HCT116 (cell line): ENCODE measurements around the gene TPM2. TPM values are rescaled to one million over a fixed set of nuclear protein-coding genes. Genes with fewer than 3 reads are reported as not detected.

Experiments used
- ATAC-seq: fragments of 200-7000 bp; cut with Tn5 transposase; 2 replicates; pipeline ENCODE4 v1.9.1; 2020; ENCODE audit warnings: mild to moderate bottlenecking, moderate library complexity
- BruUV-seq: library from RNA; stranded (reverse); fragments of 400-500 nt; replicated peaks from 2 replicates; lab custom pipeline; 2021; lab: Mats Ljungman, UMichigan
- CTCF ChIA-PET: fragments of 300-600 bp; sonication (Branson Sonifier 250); formaldehyde crosslinking; loops from one replicate; lab custom pipeline; 2021; ENCODE audit warnings: antibody characterized with exemption; lab: Charles Lee
- POLR2A ChIA-PET: fragments of 300-600, 350-600 bp; sonication (Branson Sonifier 250); formaldehyde crosslinking; loops from one replicate; lab custom pipeline; 2021; ENCODE audit warnings: antibody characterized with exemption; lab: Charles Lee
- RAD21 ChIA-PET, 2 experiments: fragments of 300-600 bp; sonication (Branson Sonifier 250); formaldehyde crosslinking; loops; one replicate each; lab custom pipeline; 2023; ENCODE audit warnings: low total read pairs in 2 of 2; ENCODE audit not compliant: uncharacterized antibody in 2 of 2, unreplicated experiment in 2 of 2, low non-redundant PET in 1 of 2; lab: Charles Lee
- DNase-seq: peaks from one replicate; pipeline ENCODE4 v3.0.0-alpha.2; 2010; ENCODE audit warnings: low read depth, low spot score
- H2AFZ ChIP-seq: fragments of 200-600 bp; shearing (Covaris generic), sonication (generic); 2 replicates; pipeline ENCODE4 v1.6.1; 2017; ENCODE audit warnings: low read depth, mixed run types, mixed read lengths, antibody characterized with exemption, low read length; ENCODE audit not compliant: poor library complexity, severe bottlenecking
- H3K27ac ChIP-seq: 2 replicates; pipeline ENCODE4 v1.5.1; 2012; ENCODE audit warnings: low read depth, low read length
- H3K27me3 ChIP-seq: fragments of 200-600 bp; sonication (generic); 2 replicates; pipeline ENCODE4 v1.6.1; 2016; ENCODE audit warnings: mixed run types, low read length, mixed read lengths; ENCODE audit not compliant: insufficient read depth
- H3K36me3 ChIP-seq, 2 experiments: fragments of 200-500 bp in 1 of 2; fragments of 200-600 bp in 1 of 2; sonication (Bioruptor generic) in 1 of 2; sonication (generic) in 1 of 2; 2 replicates each; pipeline versions ENCODE4 v1.5.1 to v1.6.1; 2014 to 2016; ENCODE audit warnings: low read length in 2 of 2, inconsistent platforms in 1 of 2, mixed read lengths in 1 of 2, mixed run types in 1 of 2; ENCODE audit not compliant: insufficient read depth in 2 of 2, control insufficient read depth in 1 of 2
- H3K4me1 ChIP-seq, 2 experiments: fragments of 200-600 bp in 1 of 2; sonication (generic) in 1 of 2; 2 replicates each; pipeline versions ENCODE4 v1.5.1 to v1.6.1; 2012 to 2017; ENCODE audit warnings: low read length in 2 of 2, inconsistent platforms in 1 of 2, mild to moderate bottlenecking in 1 of 2, mixed read lengths in 1 of 2, mixed run types in 1 of 2, moderate library complexity in 1 of 2; ENCODE audit not compliant: insufficient read depth in 2 of 2, control insufficient read depth in 1 of 2
- H3K4me2 ChIP-seq: fragments of 200-600 bp; sonication (generic); 2 replicates; pipeline ENCODE4 v1.6.1; 2017; ENCODE audit warnings: mixed run types, low read length, mixed read lengths
- H3K4me3 ChIP-seq, 2 experiments: fragments of 200-600 bp in 1 of 2; sonication (generic) in 1 of 2; replicated peaks in 1 of 2; 2 replicates each; pipeline ENCODE4 v1.5.1; 2011 to 2016; ENCODE audit warnings: low read length in 2 of 2, control low read depth in 1 of 2, low read depth in 1 of 2, mild to moderate bottlenecking in 1 of 2, mixed read lengths in 1 of 2, mixed run types in 1 of 2
- H3K79me2 ChIP-seq: fragments of 200-600 bp; sonication (generic); 2 replicates; pipeline ENCODE4 v1.6.1; 2017; ENCODE audit warnings: mild to moderate bottlenecking, mixed run types, low read length, moderate library complexity, mixed read lengths; ENCODE audit not compliant: insufficient read depth
- H3K9ac ChIP-seq: fragments of 200-600 bp; sonication (generic); 2 replicates; pipeline ENCODE4 v1.6.1; 2016; ENCODE audit warnings: low read length, mixed read lengths
- H3K9me2 ChIP-seq: fragments of 200-600 bp; sonication (generic), shearing (Covaris generic); 2 replicates; pipeline ENCODE4 v1.6.1; 2017; ENCODE audit warnings: mixed run types, mild to moderate bottlenecking, moderate library complexity; ENCODE audit not compliant: insufficient read depth
- H3K9me3 ChIP-seq, 2 experiments: fragments of 200-500 bp in 1 of 2; fragments of 200-600 bp in 1 of 2; sonication (Bioruptor generic) in 1 of 2; sonication (generic) in 1 of 2; 2 replicates each; pipeline ENCODE4 v1.6.1; 2014 to 2017; ENCODE audit warnings: low read length in 2 of 2, mixed read lengths in 2 of 2, inconsistent platforms in 1 of 2, low read depth in 1 of 2, mild to moderate bottlenecking in 1 of 2, mixed run types in 1 of 2, moderate library complexity in 1 of 2; ENCODE audit not compliant: control insufficient read depth in 1 of 2, insufficient read depth in 1 of 2
- H4K20me1 ChIP-seq: fragments of 200-600 bp; sonication (generic), shearing (Covaris generic); 2 replicates; pipeline ENCODE4 v1.6.1; 2017; ENCODE audit warnings: mixed run types, mild to moderate bottlenecking, moderate library complexity; ENCODE audit not compliant: insufficient read depth
- CBX3 ChIP-seq: IDR thresholded peaks from 2 replicates; pipeline ENCODE4 v1.6.1; 2012; ENCODE audit warnings: low read depth
- CTCF ChIP-seq, 3 experiments: fragments of 200-600 bp in 1 of 3; sonication (generic) in 1 of 3; IDR thresholded peaks in 2 of 3; conservative IDR thresholded peaks in 1 of 3; 2 replicates each; pipeline ENCODE4 v1.5.1; 2012 to 2017; ENCODE audit warnings: low read depth in 2 of 3, low read length in 2 of 3, antibody characterized with exemption in 1 of 3, borderline replicate concordance in 1 of 3, control low read depth in 1 of 3, mild to moderate bottlenecking in 1 of 3, mixed read lengths in 1 of 3, mixed run types in 1 of 3, moderate library complexity in 1 of 3; ENCODE audit not compliant: insufficient read depth in 1 of 3
- ELF1 ChIP-seq: IDR thresholded peaks from 2 replicates; pipeline ENCODE4 v1.6.1; 2012; ENCODE audit warnings: low read depth, borderline replicate concordance
- EZH2phosphoT487 ChIP-seq: fragments of 200-600 bp; IDR thresholded peaks from 2 replicates; pipeline ENCODE4 v1.6.1; 2018; ENCODE audit warnings: antibody characterized with exemption, borderline replicate concordance
- JUND ChIP-seq: IDR thresholded peaks from 2 replicates; pipeline ENCODE4 v1.6.1; 2012
- POLR2AphosphoS5 ChIP-seq: IDR thresholded peaks from 2 replicates; pipeline ENCODE4 v1.6.1; 2011; ENCODE audit warnings: mild to moderate bottlenecking, low read depth, low read length, moderate library complexity
- RAD21 ChIP-seq: IDR thresholded peaks from 2 replicates; pipeline ENCODE4 v1.6.1; 2012; ENCODE audit warnings: low read depth, mild to moderate bottlenecking
- SP1 ChIP-seq: IDR thresholded peaks from 2 replicates; pipeline ENCODE4 v1.6.1; 2012; ENCODE audit warnings: low read depth
- ZBTB33 ChIP-seq: IDR thresholded peaks from 2 replicates; pipeline ENCODE4 v1.6.1; 2011; ENCODE audit warnings: mild to moderate bottlenecking, low read length, moderate library complexity; ENCODE audit not compliant: insufficient replicate concordance; ENCODE audit errors: extremely low read depth
- ZNF274 ChIP-seq: fragments of 200-500 bp; sonication (Bioruptor generic); IDR thresholded peaks from 2 replicates; pipeline ENCODE4 v1.6.1; 2014; ENCODE audit warnings: mild to moderate bottlenecking, low read depth, low read length, inconsistent platforms
- intact Hi-C: fragments of 100-400 bp; cut with micrococcal nuclease; formaldehyde crosslinking; loops from 2 replicates; pipeline ENCODE4 v1.10.0; 2022
- total RNA-seq: library from RNA; stranded (reverse); gene quantifications from one replicate; pipeline ENCODE4 v1.2.1, GENCODE V29; 2021; ENCODE audit not compliant: unreplicated experiment

Gene TPM2
- total RNA-seq, 1 experiment from 2014 or later = 278 TPM

- BruUV-seq = no TSS peak
- Histone ChIP-seq H3K27ac (no peak overlapping the region), H3K27me3 (no peaks in the 10 kb centered on the region), H3K4me3 (no peak overlapping the region), H3K9me3 (no peaks in the 10 kb centered on the region), H3K4me1 (peaks cover 10 to 22% of the 10 kb centered on the region in 2 experiments; a peak in 3 of 4 replicates), H3K4me2 (peak overlapping the region; percentile 42), H4K20me1 (no peaks in the 10 kb centered on the region), H2AFZ (no peak overlapping the region), H3K9me2 (no peaks in the 10 kb centered on the region), H3K36me3 (no peaks in the 10 kb centered on the region), H3K79me2 (no peaks in the 10 kb centered on the region), H3K9ac (no peak overlapping the region)
- POLR2A ChIA-PET = no interaction called here
- intact Hi-C loops = no loop called here
- TF ChIP-seq RAD21 (no peak), CBX3 (no peak), POLR2AphosphoS5 (no peak), CTCF (IDR thresholded peaks at IDR 0.05 in 2 of 3, conservative IDR thresholded peaks at IDR 0.05 in 1 of 3; ENCODE audit: borderline replicate concordance in 1 of 3, insufficient read depth in 1 of 3, low read depth in 2 of 3, low read length in 2 of 3) (no peak)
- CTCF ChIA-PET = interaction anchor here (1.2 kb wide), 1 partner anchor 23 kb away, joined by 4 read pairs; no protein-coding TSS in a partner anchor
- RAD21 ChIA-PET = no interaction called here
- no peak for ATAC-seq
- DNase-seq = no peak
Measured at GRCh38 chr9:35674025-35674361, 15.7 kb downstream of the TPM2 start.

- DNase-seq (no peak), ATAC-seq (peak; percentile 23)
- Histone ChIP-seq H3K4me1 (peaks cover 13 to 29% of the 10 kb centered on the region in 2 experiments; a peak in 3 of 4 replicates), H3K9me2 (no peaks in the 10 kb centered on the region), H3K4me2 (peak within 1 kb of the TSS; percentile 42), H2AFZ (no peak within 1 kb of the TSS), H3K27me3 (no peaks in the 10 kb centered on the region), H3K9ac (no peak within 1 kb of the TSS), H3K36me3 (no peaks in the 10 kb centered on the region), H3K4me3 (no peak within 1 kb of the TSS), H3K9me3 (no peaks in the 10 kb centered on the region), H3K79me2 (no peaks in the 10 kb centered on the region), H3K27ac (no peak within 1 kb of the TSS), H4K20me1 (no peaks in the 10 kb centered on the region)
- intact Hi-C loops = no loop called here
- BruUV-seq = no TSS peak
- POLR2A ChIA-PET = no interaction called here
- RAD21 ChIA-PET = no interaction called here
- CTCF ChIA-PET = interaction anchor here (1.2 kb wide), 1 partner anchor 23 kb away, joined by 4 read pairs; no protein-coding TSS in a partner anchor
- TF ChIP-seq ELF1 (no peak), CBX3 (no peak), JUND (no peak), SP1 (no peak), CTCF (IDR thresholded peaks at IDR 0.05 in 2 of 3, conservative IDR thresholded peaks at IDR 0.05 in 1 of 3; ENCODE audit: borderline replicate concordance in 1 of 3, insufficient read depth in 1 of 3, low read depth in 2 of 3, low read length in 2 of 3) (no peak), ZNF274 (no peak), EZH2phosphoT487 (no peak), ZBTB33 (no peak)
Measured at GRCh38 chr9:35673132-35674024, 16.3 kb downstream of the TPM2 start, which contains the start of gene CA9. Gene CA9 (plus strand): TSS chr9:35673928. CDS start chr9:35673960, 32 bp downstream.
